GM23338 (cell line): ENCODE data around the gene LAYN. TPM values are rescaled to one million over a fixed set of nuclear protein-coding genes. Genes with fewer than 3 reads are reported as not detected.
A peak's percentile ranks its signal among the peaks of the same experiment; 100 is the strongest.

ENCODE experiments used
- ATAC-seq: fragments of 200-7000 bp; cut with Tn5 transposase; 3 replicates; pipeline ENCODE4 v1.9.1; 2020
- DNase-seq: peaks from one replicate; pipeline ENCODE4 v3.0.0-alpha.2; 2015; ENCODE audit warnings: low spot score
- H2AFZ ChIP-seq: fragments of 200-600 bp; sonication (generic); 2 replicates; pipeline ENCODE4 v1.8.0; 2016; ENCODE audit warnings: antibody characterized with exemption, mild to moderate bottlenecking, moderate library complexity
- H3F3A ChIP-seq: fragments of 200-600 bp; sonication (generic); replicated peaks from 2 replicates; pipeline ENCODE4 v1.8.0; 2017; ENCODE audit warnings: antibody characterized with exemption, mixed run types, low read depth
- H3K27ac ChIP-seq: fragments of 200-600 bp; sonication (generic); 2 replicates; pipeline ENCODE4 v1.6.1; 2016; ENCODE audit warnings: low read depth
- H3K27me3 ChIP-seq: fragments of 200-600 bp; sonication (generic); 2 replicates; pipeline ENCODE4 v1.8.0; 2016; ENCODE audit warnings: mild to moderate bottlenecking, mixed run types, moderate library complexity; ENCODE audit not compliant: insufficient read depth
- H3K36me3 ChIP-seq: fragments of 200-600 bp; sonication (generic); 2 replicates; pipeline ENCODE4 v1.8.0; 2016; ENCODE audit warnings: mild to moderate bottlenecking; ENCODE audit not compliant: insufficient read depth
- H3K4me1 ChIP-seq: fragments of 200-600 bp; sonication (generic); 2 replicates; pipeline ENCODE4 v1.8.0; 2016; ENCODE audit warnings: mild to moderate bottlenecking, moderate library complexity; ENCODE audit not compliant: insufficient read depth
- H3K4me2 ChIP-seq: fragments of 200-600 bp; sonication (generic); 2 replicates; pipeline ENCODE4 v1.7.1; 2017; ENCODE audit warnings: mixed run types
- H3K4me3 ChIP-seq: fragments of 200-600 bp; sonication (generic); 2 replicates; pipeline ENCODE4 v1.6.1; 2016; ENCODE audit warnings: mixed run types
- H3K79me2 ChIP-seq: fragments of 200-600 bp; sonication (generic); replicated peaks from 2 replicates; pipeline ENCODE4 v1.8.0; 2017; ENCODE audit warnings: mild to moderate bottlenecking; ENCODE audit not compliant: insufficient read depth
- H3K9me2 ChIP-seq: fragments of 200-600 bp; sonication (generic); 2 replicates; pipeline ENCODE4 v1.8.0; 2017; ENCODE audit not compliant: insufficient read depth
- H4K20me1 ChIP-seq: fragments of 200-600 bp; sonication (generic); replicated peaks from 2 replicates; pipeline ENCODE4 v1.8.0; 2017; ENCODE audit warnings: mild to moderate bottlenecking; ENCODE audit not compliant: insufficient read depth
- H3K27ac Mint-ChIP-seq: 2 replicates; pipeline ENCODE4 v1.8.0; 2020; ENCODE audit warnings: inconsistent platforms, mild to moderate bottlenecking, moderate library complexity, mixed read lengths
- H3K27me3 Mint-ChIP-seq: 3 replicates; pipeline ENCODE4 v1.8.0; 2022; ENCODE audit warnings: low read depth, mild to moderate bottlenecking, moderate library complexity, mixed read lengths, inconsistent platforms; ENCODE audit not compliant: insufficient read depth, poor library complexity
- H3K36me3 Mint-ChIP-seq: 3 replicates; pipeline ENCODE4 v1.8.0; 2021; ENCODE audit warnings: low read depth, mild to moderate bottlenecking, inconsistent platforms, moderate library complexity, mixed read lengths
- H3K4me1 Mint-ChIP-seq: 3 replicates; pipeline ENCODE4 v1.8.0; 2020; ENCODE audit warnings: mild to moderate bottlenecking, inconsistent platforms, mixed read lengths
- H3K4me3 Mint-ChIP-seq: 3 replicates; pipeline ENCODE4 v1.8.0; 2021; ENCODE audit warnings: moderate library complexity, mild to moderate bottlenecking, inconsistent platforms, mixed read lengths
- H3K9me3 Mint-ChIP-seq: 3 replicates; pipeline ENCODE4 v1.8.0; 2020; ENCODE audit warnings: moderate library complexity, mild to moderate bottlenecking, inconsistent platforms, mixed read lengths
- CREB1 ChIP-seq: fragments of 250-450 bp; sonication (Bioruptor Pico); IDR thresholded peaks from 2 replicates; pipeline ENCODE4 v1.5.0; 2020; ENCODE audit warnings: low read depth, mild to moderate bottlenecking, moderate library complexity
- CTCF ChIP-seq, 2 experiments: fragments of 200-600 bp in 1 of 2; sonication (generic) in 1 of 2; conservative IDR thresholded peaks; 2 replicates each; pipeline versions ENCODE4 v1.5.1 to v1.6.1; 2016 to 2017; ENCODE audit warnings: antibody characterized with exemption in 2 of 2, low read depth in 2 of 2, mild to moderate bottlenecking in 2 of 2, moderate library complexity in 1 of 2
- ETS1 ChIP-seq: IDR thresholded peaks from 2 replicates; pipeline ENCODE4 v1.6.1; 2016; ENCODE audit warnings: antibody characterized with exemption
- ZNF114 ChIP-seq: fragments of 250-450 bp; sonication (Bioruptor Pico); IDR thresholded peaks from 2 replicates; pipeline ENCODE4 v1.5.0; 2020; ENCODE audit warnings: mild to moderate bottlenecking, moderate library complexity
- ZNF331 ChIP-seq: fragments of 250-450 bp; sonication (Bioruptor Pico); IDR thresholded peaks from 2 replicates; pipeline ENCODE4 v1.5.0; 2020; ENCODE audit warnings: low read depth, mild to moderate bottlenecking, moderate library complexity
- polyA plus RNA-seq: library from polyadenylated mRNA; unstranded; fragments of >200 nt; fragmentation: Nextera tagmentation; extraction: Ambion mirVana; gene quantifications from 2 replicates; pipeline ENCODE4 v1.2.1, GENCODE V29; 2016
- total RNA-seq: library from RNA; depleted of rRNA; stranded (reverse); fragments of >200 nt; shearing (Covaris generic); gene quantifications from 2 replicates; pipeline ENCODE4 v1.2.3, GENCODE V29; 2014
- TF ChIP-seq, protein P1 (sequence below): fragments of 250-450 bp; sonication (Bioruptor Pico); IDR thresholded peaks from 2 replicates; pipeline ENCODE4 v1.5.0; 2020; ENCODE audit warnings: mild to moderate bottlenecking, moderate library complexity

Gene LAYN
- total and polyA plus RNA-seq, 2 experiments from 2014 or later, result 6.8 to 7.9 TPM

DNA sequence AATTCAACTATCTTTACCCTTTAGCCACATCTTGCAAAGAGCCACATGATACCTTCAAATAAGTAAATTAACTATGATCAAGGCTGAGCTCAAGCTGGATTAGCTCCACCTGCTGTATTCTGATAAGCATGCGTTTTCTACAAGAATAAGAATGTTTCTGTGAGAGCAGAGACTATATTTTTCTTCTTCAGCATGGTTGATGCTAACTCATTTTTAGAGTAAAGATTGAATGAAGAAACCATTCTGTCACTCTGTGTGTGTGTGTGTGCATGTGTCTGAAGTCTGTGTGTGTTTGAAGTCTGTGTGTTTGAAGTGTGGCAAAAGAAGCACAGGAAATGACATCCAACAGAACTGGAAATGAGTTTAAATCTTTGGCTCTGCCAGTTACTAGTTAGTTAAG is 12.0 kb upstream of the LAYN start:
- H3K4me1 ChIP-seq, result no peaks in the 10 kb centered on the region
- no peak overlapping the region for H3K4me2 ChIP-seq
- Mint-ChIP-seq H3K27ac (no peak overlapping the region), H3K27me3 (no peaks in the 10 kb centered on the region), H3K4me3 (no peak overlapping the region), H3K36me3 (no peaks in the 10 kb centered on the region), H3K9me3 (no peaks in the 10 kb centered on the region), H3K4me1 (peaks cover 12% of the 10 kb centered on the region; the same call in 2 of the 3 replicates)
- no peak overlapping the region for H3K27ac ChIP-seq
- H3K9me2 ChIP-seq, result no peaks in the 10 kb centered on the region
- peak; percentile 21 to 23; a peak in 2 of 4 replicates for TF ChIP-seq CTCF (conservative IDR thresholded peaks at IDR 0.05; ENCODE audit: low read depth in 2 of 2)
- TF ChIP-seq ZNF114 (CRISPR knock-in tag), result no peak
- no peak overlapping the region for H2AFZ ChIP-seq
- no peaks in the 10 kb centered on the region for H3K27me3 ChIP-seq
- no peaks in the 10 kb centered on the region for H3K36me3 ChIP-seq
- DNase-seq (no peak), ATAC-seq (no peak)
- H3K79me2 ChIP-seq, result no peaks in the 10 kb centered on the region
- no peaks in the 10 kb centered on the region for H4K20me1 ChIP-seq
- no peaks in the 10 kb centered on the region for H3F3A ChIP-seq
- H3K4me3 ChIP-seq, result no peak overlapping the region

DNA sequence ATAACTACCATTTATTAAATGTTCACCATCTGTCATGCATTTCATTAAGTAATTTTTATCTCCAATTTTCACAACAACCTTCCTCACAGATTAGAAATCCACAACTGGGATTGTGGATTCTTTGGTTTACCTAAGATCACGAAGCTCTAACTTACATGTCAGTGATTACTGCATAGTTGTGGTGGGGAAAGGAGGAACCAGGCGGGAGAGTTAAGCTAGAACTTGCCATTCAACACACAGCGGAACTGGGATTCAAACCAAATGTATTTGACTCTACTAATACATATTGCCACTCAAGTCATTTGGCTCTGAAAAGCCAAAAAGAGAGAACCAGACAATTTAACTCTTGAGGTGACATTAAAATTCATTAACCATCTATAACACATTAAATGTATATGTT is 10.4 kb upstream of the LAYN start:
- ATAC-seq (no peak), DNase-seq (no peak)
- Mint-ChIP-seq H3K27me3 (peaks cover 2% of the 10 kb centered on the region), H3K4me1 (peaks cover 12% of the 10 kb centered on the region; the same call in 2 of the 3 replicates), H3K9me3 (no peaks in the 10 kb centered on the region), H3K27ac (no peak overlapping the region), H3K36me3 (no peaks in the 10 kb centered on the region), H3K4me3 (no peak overlapping the region)
- Histone ChIP-seq H3K4me3 (no peak overlapping the region), H3K79me2 (no peaks in the 10 kb centered on the region), H3K27ac (no peak overlapping the region), H3K4me1 (no peaks in the 10 kb centered on the region), H3K4me2 (no peak overlapping the region), H3K9me2 (no peaks in the 10 kb centered on the region), H3K27me3 (no peaks in the 10 kb centered on the region), H3F3A (no peaks in the 10 kb centered on the region), H4K20me1 (no peaks in the 10 kb centered on the region), H3K36me3 (no peaks in the 10 kb centered on the region), H2AFZ (no peak overlapping the region)
- TF ChIP-seq ZNF331 (CRISPR knock-in tag) (no peak), ETS1 (no peak), CREB1 (CRISPR knock-in tag) (no peak), CTCF (conservative IDR thresholded peaks at IDR 0.05; ENCODE audit: low read depth in 2 of 2) (no peak), ZNF114 (CRISPR knock-in tag) (no peak)
- TF ChIP-seq, protein P1, sequence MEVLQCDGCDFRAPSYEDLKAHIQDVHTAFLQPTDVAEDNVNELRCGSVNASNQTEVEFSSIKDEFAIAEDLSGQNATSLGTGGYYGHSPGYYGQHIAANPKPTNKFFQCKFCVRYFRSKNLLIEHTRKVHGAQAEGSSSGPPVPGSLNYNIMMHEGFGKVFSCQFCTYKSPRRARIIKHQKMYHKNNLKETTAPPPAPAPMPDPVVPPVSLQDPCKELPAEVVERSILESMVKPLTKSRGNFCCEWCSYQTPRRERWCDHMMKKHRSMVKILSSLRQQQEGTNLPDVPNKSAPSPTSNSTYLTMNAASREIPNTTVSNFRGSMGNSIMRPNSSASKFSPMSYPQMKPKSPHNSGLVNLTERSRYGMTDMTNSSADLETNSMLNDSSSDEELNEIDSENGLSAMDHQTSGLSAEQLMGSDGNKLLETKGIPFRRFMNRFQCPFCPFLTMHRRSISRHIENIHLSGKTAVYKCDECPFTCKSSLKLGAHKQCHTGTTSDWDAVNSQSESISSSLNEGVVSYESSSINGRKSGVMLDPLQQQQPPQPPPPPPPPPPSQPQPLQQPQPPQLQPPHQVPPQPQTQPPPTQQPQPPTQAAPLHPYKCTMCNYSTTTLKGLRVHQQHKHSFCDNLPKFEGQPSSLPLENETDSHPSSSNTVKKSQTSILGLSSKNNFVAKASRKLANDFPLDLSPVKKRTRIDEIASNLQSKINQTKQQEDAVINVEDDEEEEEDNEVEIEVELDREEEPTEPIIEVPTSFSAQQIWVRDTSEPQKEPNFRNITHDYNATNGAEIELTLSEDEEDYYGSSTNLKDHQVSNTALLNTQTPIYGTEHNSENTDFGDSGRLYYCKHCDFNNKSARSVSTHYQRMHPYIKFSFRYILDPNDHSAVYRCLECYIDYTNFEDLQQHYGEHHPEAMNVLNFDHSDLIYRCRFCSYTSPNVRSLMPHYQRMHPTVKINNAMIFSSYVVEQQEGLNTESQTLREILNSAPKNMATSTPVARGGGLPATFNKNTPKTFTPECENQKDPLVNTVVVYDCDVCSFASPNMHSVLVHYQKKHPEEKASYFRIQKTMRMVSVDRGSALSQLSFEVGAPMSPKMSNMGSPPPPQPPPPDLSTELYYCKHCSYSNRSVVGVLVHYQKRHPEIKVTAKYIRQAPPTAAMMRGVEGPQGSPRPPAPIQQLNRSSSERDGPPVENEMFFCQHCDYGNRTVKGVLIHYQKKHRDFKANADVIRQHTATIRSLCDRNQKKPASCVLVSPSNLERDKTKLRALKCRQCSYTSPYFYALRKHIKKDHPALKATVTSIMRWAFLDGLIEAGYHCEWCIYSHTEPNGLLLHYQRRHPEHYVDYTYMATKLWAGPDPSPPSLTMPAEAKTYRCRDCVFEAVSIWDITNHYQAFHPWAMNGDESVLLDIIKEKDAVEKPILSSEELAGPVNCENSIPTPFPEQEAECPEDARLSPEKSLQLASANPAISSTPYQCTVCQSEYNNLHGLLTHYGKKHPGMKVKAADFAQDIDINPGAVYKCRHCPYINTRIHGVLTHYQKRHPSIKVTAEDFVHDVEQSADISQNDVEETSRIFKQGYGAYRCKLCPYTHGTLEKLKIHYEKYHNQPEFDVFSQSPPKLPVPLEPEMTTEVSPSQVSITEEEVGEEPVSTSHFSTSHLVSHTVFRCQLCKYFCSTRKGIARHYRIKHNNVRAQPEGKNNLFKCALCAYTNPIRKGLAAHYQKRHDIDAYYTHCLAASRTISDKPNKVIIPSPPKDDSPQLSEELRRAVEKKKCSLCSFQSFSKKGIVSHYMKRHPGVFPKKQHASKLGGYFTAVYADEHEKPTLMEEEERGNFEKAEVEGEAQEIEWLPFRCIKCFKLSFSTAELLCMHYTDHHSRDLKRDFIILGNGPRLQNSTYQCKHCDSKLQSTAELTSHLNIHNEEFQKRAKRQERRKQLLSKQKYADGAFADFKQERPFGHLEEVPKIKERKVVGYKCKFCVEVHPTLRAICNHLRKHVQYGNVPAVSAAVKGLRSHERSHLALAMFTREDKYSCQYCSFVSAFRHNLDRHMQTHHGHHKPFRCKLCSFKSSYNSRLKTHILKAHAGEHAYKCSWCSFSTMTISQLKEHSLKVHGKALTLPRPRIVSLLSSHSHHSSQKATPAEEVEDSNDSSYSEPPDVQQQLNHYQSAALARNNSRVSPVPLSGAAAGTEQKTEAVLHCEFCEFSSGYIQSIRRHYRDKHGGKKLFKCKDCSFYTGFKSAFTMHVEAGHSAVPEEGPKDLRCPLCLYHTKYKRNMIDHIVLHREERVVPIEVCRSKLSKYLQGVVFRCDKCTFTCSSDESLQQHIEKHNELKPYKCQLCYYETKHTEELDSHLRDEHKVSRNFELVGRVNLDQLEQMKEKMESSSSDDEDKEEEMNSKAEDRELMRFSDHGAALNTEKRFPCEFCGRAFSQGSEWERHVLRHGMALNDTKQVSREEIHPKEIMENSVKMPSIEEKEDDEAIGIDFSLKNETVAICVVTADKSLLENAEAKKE (CRISPR knock-in tag), result no peak
